Measurements from ENCODE around the gene RASSF4. TPM values are rescaled to one million over a fixed set of nuclear protein-coding genes. Genes with fewer than 3 reads are reported as not detected.

Gene RASSF4
- total RNA-seq, 2 donors from 2014 or later = 44.5 to 50.8 TPM

Other genes with a start within 250 kb of the RASSF4 start
- gene TMEM72, start 48.5 kb upstream of the RASSF4 start, total RNA-seq = 10 to 100 TPM in 1 of 2 donors, 1 to 10 TPM in 1; 4.7 to 10.2 TPM
- 100 to 1,000 TPM; 226 to 230 TPM for gene DEPP1, start 19.0 kb downstream of the RASSF4 start, total RNA-seq
- gene ZNF22, start 41.1 kb downstream of the RASSF4 start, total RNA-seq = 10 to 100 TPM; 12.9 to 30.4 TPM

Measured in body of pancreas (tissue), 2 donors.